ENCODE data around the gene GMDS.

The GMDS gene

DNA sequence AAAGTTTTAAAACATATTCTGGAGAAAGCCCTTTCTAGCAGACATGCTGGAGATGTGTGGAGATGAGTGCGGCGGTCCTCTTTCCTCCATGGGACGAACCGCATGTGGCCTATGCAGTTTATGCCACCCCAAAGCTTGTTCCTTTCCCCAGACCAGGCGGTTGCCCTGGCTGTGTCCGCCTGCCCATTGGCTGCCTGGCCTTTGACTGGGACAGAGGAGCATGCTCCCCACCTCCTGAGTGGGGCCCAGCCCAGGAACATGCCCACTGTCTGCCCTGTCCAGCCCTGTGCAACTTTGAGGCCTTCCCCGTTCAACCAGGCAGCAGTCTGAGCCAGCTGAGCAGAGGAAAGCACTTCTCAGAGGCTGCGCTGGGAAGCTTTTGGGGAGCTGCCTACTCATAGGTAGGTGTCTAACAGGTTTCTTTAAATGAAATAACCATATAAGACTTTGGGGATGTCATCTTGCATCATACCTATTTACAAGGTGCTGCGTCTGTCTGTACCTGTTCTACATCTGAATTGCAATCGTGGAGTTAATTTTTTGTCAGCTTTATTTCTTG lies 615.1 kb downstream of the GMDS start:
- DNase-seq: peak in 3 of 10 donors; percentile 2 to 69 (median 68)
- intact Hi-C loops (cut with DNase I): no loop called here

DNA sequence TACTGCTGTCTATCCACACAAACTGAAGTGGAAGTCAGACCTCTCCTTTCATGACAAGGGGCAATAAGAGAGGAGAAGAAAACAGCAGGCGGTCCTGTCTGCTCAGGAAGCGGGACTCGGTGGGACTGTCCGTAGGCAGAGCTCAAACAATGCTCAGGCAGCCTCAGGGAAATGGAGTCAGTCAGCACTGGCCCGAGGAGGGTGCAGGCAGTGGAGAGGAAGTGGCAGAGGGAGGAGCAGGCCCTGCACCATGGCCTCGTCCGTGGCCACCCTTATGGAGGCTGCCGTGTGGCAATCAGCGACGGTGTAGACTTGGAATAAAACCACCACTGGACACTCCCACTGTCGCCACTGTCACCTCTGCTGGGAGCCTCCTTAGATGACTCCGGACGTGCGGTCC lies 616.1 kb downstream of the GMDS start:
- peak in 2 of 10 donors; percentile 46 to 73 for DNase-seq
- intact Hi-C loops (cut with DNase I): no loop called here

DNA sequence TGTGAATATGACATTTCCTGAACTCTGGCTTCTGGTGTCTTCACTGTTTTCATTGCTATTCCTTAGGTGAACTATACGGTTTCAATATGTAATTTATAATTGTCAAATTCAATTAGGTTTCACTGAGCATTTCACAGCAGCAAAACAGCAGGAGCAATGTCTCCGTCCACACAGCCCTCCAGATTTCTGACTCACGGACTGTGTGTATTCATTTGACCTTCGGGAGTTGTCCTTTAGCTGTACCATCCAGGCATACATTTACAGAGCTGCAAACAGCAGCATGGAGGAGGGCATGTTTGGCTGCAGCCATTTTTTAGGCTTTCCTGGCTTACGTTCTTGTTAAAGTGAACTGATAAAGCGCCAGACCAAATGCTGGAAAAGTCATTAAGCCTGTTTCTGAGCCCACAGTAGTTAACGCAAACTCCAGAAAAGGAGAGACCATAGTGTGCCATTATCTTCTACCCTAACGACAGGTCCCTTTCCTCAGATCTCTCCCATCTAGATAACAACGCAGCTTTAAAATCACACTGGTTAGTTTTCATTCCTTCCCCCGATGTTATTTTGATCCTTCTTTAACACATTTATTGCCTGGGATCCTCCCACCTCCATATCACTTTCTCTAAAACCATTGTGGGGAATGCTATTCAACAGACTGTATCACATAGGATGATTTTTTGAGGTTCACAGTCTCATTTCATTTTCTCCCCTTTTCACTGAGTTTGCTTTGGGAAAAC lies 617.4 kb downstream of the GMDS start:
- DNase-seq: no peak
- intact Hi-C loops (cut with DNase I): no loop called here

DNA sequence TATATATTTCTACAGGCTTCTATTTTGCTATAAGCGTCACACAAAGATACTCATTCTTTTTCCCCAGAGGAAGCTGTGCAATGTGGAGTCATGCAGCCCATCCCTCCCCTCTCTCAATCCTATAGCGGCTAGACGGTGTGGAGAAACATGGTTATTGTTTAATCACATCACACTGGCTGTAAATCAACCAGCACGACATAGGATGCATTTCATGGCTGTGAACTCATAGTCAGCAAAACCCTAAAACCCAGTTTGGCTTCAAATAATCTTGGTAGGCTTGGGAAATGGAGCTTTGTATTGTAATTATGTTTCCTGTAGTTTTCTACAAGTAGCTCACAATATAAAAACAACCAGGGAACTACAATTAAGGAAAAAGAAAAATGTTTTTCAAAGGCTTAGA lies 618.9 kb downstream of the GMDS start:
- no peak for DNase-seq
- intact Hi-C loops (cut with DNase I): no loop called here

DNA sequence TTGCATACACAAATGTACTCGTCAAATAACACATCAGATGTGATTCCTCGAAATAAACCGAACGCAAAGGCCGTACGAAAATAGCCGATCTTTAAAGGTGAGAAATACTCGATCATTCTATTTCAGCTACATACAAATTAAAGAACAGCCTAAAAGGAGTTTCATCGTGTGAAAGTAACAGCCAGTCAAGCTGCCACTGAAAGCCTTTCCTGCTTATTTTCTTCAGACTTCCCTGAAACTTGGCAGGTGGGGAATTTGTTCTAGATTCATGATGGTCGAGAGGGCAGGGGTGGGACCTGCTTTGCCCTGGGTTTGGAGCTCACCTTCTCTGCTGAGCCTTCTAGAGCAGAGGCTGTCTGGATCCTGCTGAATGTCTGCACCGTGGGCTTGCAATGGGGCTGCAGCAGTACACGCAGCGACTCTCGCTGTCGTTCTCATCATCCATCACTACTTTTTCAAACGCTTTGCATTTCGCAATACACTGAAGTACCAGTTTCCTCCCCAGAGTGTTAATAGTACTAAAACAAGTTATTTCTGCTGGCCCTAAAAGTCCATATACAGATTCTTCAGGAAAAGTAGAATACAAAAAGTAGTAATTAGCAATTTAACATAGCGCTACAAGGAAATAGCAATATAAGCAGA lies 619.5 kb downstream of the GMDS start:
- intact Hi-C loops (cut with DNase I): no loop called here
- DNase-seq: no peak

DNA sequence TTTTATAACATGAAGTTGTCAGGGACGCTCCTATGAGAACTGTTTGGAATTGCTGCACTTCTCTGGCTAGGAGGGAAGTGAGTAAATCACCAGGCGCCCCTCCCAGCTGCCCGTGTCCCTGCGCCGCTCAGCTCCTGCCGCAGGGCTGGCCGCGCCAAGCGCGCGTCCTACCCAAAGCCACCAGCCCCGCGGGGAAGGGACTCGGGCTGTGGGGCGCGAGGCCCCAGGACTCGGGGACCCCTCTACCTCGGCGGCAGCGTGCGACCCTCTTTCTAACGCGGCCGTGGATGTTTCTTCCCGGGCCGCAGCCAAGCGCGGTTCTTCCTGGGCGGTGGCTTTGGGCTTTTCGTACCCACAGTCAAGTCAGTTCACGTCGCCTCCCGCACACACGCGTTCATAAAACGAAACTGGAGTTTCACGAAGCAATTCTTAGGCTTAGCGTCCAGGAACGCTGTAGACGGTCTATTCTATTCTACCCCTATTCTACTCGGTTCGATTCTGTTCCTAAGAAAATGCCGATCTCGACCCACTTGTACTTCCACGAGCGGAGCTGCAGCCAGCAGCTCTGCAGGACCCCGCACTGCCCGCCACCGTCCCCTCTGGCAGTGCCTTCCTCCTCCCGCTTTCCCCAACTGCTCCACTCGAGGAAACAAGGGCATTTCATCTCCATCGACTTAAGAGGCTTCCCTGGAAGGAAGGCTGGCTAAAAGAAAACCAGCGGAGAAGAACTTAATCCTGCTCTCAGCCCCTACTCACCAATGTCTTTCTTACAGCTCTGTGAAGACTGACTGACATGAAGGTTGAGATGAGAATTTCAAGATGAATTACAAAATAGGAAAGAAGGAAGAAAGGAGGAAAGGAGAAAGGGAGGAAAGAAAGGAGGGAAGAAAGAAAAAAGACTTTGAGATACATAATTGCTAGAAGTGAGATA lies 620.3 kb downstream of the GMDS start:
- peak in 1 of 10 donors; percentile 58 for DNase-seq
- intact Hi-C loops (cut with DNase I): no loop called here

GRCh38 chr6:1624058-1624850 lies 621.2 kb downstream of the GMDS start:
- peak in 1 of 10 donors; percentile 75 for DNase-seq
- intact Hi-C loops (cut with DNase I): no loop called here

DNA sequence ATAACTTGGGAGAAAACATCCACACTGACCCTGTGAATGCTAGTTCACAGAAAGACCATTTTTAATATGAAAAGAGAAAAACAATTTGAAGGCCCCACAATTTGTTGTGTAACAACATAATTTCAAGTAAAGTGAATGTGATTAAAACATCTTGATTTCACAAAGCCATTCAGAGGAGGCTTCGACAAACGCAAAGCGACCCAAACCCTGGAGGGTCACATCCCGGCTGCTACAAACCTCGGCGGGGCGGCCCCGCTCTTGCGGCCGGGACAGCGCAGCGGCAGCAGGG lies 621.7 kb downstream of the GMDS start:
- intact Hi-C loops (cut with DNase I): no loop called here
- no peak for DNase-seq

- DNase-seq: peak in 1 of 10 donors; percentile 21
- intact Hi-C loops (cut with DNase I): no loop called here
Measured at GRCh38 chr6:1622851-1623768, 622.3 kb downstream of the GMDS start.

DNA sequence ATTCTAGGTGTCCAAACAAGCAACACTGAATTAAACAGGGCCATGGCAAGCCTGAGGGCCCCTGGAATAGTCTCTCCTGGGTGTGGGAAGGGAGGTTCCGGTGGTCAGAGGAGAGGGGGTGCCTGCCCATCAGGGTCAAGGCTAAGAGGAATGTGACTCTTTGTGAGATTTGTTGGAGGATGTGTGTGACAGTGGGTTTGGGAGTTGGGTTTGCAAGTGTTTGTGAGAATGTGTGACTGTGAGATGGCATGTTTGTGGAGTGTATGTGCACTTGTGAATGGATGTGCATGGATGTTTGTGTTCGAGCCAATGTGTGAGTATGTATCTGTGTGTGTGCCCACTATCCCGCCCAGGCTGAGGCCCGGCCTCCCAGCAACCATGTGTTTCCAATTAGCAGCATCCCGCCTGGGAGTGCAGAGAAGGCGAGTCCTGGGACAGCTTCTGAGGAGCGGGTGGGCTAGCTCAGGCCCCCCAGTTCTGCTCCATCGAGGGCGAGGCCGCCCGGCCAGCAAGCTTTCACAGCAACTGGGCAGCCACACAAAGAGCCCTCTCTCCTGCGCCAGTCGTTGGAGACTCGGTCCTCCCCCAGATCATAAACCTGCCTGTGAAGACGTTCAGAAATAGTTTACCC lies 623.1 kb downstream of the GMDS start:
- intact Hi-C loops (cut with DNase I): no loop called here
- DNase-seq: peak in 2 of 10 donors; percentile 65 to 69

GRCh38 chr6:1621070-1621701 lies 624.2 kb downstream of the GMDS start:
- intact Hi-C loops (cut with DNase I): no loop called here
- peak in 2 of 10 donors; percentile 62 to 71 for DNase-seq

DNA sequence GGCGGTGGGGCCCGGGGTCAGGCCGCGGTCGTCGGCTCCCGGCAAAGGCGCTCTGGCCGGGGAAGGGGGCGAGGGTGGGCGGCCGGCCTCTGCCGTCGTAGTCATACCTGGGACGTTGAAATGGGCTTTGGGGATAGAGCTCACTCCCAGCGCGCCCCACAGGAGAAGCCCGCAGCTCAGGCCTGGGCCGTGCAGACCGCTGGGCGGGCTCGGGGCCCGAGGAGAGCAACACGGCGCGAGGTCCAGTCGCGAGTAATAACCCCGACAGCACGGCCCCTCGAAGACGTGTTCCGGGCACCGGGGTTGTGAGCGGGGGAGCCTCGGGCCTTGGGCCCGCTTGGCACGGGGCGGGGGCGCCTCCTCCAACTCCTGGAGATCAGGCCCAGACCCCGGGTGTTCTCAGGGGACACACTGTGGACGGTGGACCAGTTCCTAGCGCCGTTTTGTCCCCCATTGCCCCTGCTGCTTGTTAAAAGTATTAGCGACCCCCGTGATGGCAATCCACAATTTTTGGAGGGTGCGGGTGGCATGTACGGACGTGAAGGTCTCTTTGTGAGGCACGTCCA lies 624.8 kb downstream of the GMDS start:
- DNase-seq: peak in 2 of 10 donors; percentile 51 to 73
- intact Hi-C loops (cut with DNase I): no loop called here

DNA sequence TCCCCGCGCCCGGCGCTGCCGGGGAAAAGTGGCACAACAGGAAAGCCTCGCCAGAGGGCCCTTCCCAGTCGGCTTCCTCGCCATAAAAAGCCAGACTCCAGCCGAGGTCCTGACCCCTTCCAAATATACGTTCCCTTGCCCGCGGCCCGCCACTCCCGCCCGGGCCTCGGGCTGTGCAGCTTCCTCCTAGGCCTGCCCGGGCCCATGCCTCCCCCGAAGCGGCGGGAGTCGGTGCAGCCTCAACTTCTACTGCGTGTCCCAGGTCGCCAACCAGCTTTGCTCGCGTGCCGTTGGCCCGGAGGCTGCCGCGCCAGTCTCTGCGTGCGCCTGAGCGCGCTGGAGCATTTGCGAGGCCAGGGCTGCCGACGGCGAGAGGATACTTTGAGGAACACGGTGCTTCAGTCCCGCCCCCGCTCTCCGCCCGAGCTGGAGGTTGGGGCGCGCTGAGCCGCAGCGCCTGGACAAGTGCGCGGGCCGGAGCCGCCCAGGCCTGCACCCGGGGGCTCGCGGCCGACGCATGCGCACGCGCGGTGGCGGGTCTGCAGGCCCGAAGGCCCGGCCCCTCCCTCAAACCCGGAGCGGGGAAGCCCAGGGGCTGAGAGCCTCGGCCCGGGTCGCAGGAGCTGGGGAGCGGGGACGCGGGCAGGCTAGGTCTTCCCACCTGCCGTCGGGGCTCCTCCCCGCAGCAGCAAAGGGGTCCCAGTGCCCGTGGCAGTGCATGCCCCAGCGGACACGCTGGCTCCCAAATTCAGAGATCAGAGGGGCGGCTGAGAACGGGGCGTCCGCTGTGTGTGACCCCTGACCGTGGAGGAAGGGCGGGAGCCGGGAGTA lies 625.5 kb downstream of the GMDS start:
- intact Hi-C loops (cut with DNase I): no loop called here
- peak in 3 of 10 donors; percentile 71 to 83 (median 80) for DNase-seq

DNA sequence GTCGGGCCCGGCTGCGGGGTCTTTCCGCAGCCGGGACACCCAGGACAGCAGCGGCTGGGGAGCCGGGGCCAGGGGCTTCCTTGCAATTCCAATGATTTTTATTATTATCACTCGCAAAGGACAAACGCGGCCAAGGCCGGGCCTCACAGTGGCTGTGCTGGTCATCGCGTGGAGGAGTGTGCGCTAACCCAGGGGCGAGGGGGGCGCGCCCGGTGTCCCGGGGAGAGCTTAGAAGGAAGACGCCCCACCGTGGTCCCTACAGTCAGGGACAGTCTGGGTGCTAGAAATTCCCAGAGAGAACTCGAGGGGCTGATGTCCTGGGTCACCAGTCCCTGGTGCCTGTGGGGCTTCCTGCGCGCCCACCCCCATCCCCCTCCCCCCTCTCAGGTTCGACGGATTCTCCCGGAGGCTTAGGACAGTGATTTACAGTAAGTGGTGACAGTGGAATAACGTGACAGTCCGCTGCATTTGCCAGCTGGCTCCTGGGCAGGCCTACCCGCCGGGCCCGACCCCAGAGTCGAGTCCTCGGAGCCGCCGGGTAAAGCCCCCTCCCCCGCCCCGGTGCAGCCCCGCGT lies 626.2 kb downstream of the GMDS start:
- peak in 2 of 10 donors; percentile 58 to 67 for DNase-seq

GRCh38 chr6:1618311-1619097 lies 626.9 kb downstream of the GMDS start:
- intact Hi-C loops (cut with DNase I): no loop called here
- peak in 3 of 10 donors; percentile 43 to 75 (median 74) for DNase-seq

More for the DNA sequence above, 626.2 kb downstream of the GMDS start:
- intact Hi-C loops (cut with DNase I): no loop called here

Data from posterior cingulate gyrus (tissue), 11 donors.